SU-DHL-6 (cell line): ENCODE data around the gene MINAR1.

ENCODE experiments used
- H2AFZ ChIP-seq: fragments of 200-600 bp; sonication (generic); 2 replicates; pipeline ENCODE4 v1.6.1; 2014; ENCODE audit warnings: low read depth, mild to moderate bottlenecking, moderate library complexity, mixed read lengths, antibody characterized with exemption, low read length; ENCODE audit not compliant: severe bottlenecking
- H3F3A ChIP-seq: fragments of 200-600 bp; shearing (Covaris generic); 2 replicates; pipeline ENCODE4 v1.6.0; 2016; ENCODE audit warnings: antibody characterized with exemption, mild to moderate bottlenecking; ENCODE audit not compliant: insufficient read depth
- H3K27ac ChIP-seq: fragments of 200-600 bp; sonication (generic); 2 replicates; pipeline ENCODE4 v1.5.1; 2016; ENCODE audit warnings: low read depth, mild to moderate bottlenecking, low read length, moderate library complexity, mixed read lengths
- H3K27me3 ChIP-seq: fragments of 200-600 bp; sonication (generic), shearing (Covaris generic); 2 replicates; pipeline ENCODE4 v1.6.0; 2014; ENCODE audit warnings: mild to moderate bottlenecking, low read length
- H3K36me3 ChIP-seq: fragments of 200-600 bp; sonication (generic); 2 replicates; pipeline ENCODE4 v1.6.1; 2014; ENCODE audit warnings: mild to moderate bottlenecking, low read length, mixed read lengths
- H3K4me2 ChIP-seq: fragments of 300-600, 200-600 bp; shearing (Covaris generic), sonication (generic); 2 replicates; pipeline ENCODE4 v1.6.0; 2014; ENCODE audit warnings: low read length, low read depth, mild to moderate bottlenecking; ENCODE audit not compliant: poor library complexity, severe bottlenecking
- H3K4me3 ChIP-seq: fragments of 200-600 bp; sonication (generic); 2 replicates; pipeline ENCODE4 v1.5.1; 2014; ENCODE audit warnings: antibody characterized with exemption, low read length, mild to moderate bottlenecking, mixed read lengths; ENCODE audit not compliant: insufficient read depth, poor library complexity, severe bottlenecking
- H3K79me2 ChIP-seq: fragments of 200-600 bp; sonication (generic); 2 replicates; pipeline ENCODE4 v1.6.1; 2014; ENCODE audit warnings: mild to moderate bottlenecking, low read length, moderate library complexity; ENCODE audit not compliant: insufficient read depth
- H3K9ac ChIP-seq: fragments of 200-600 bp; sonication (generic); 2 replicates; pipeline ENCODE4 v1.7.0; 2014; ENCODE audit warnings: mild to moderate bottlenecking, low read length
- H3K9me2 ChIP-seq: fragments of 200-600 bp; sonication (generic); replicated peaks from 2 replicates; pipeline ENCODE4 v1.6.1; 2014; ENCODE audit warnings: low read length; ENCODE audit not compliant: insufficient read depth
- H3K9me3 ChIP-seq: fragments of 200-600 bp; sonication (generic); 2 replicates; pipeline ENCODE4 v1.6.1; 2014; ENCODE audit warnings: low read length, mixed read lengths; ENCODE audit not compliant: insufficient read depth
- H4K20me1 ChIP-seq: fragments of 200-600 bp; sonication (generic); 2 replicates; pipeline ENCODE4 v1.6.1; 2014; ENCODE audit warnings: low read depth, mild to moderate bottlenecking, antibody characterized with exemption, low read length, moderate library complexity, mixed read lengths
- CTCF ChIP-seq: fragments of 200-600 bp; sonication (generic); IDR thresholded peaks from one replicate; pipeline ENCODE4 v1.5.1; 2017; ENCODE audit warnings: antibody characterized with exemption, mild to moderate bottlenecking, low read length, moderate library complexity; ENCODE audit not compliant: insufficient read depth, poor library complexity, severe bottlenecking
- EZH2phosphoT487 ChIP-seq: fragments of 200-600 bp; sonication (generic), shearing (Covaris generic); conservative IDR thresholded peaks from 2 replicates; pipeline ENCODE4 v1.6.1; 2018; ENCODE audit warnings: mild to moderate bottlenecking, antibody characterized with exemption, low read length, moderate library complexity, mixed read lengths

Gene MINAR1

GRCh38 chr15:79475306-79475705 lies 43.2 kb downstream of the MINAR1 start:
- Histone ChIP-seq H3K4me3 (no peak overlapping the region), H3K36me3 (no peaks in the 10 kb centered on the region), H4K20me1 (no peaks in the 10 kb centered on the region), H3K9ac (no peak overlapping the region), H3K79me2 (no peaks in the 10 kb centered on the region), H3K9me2 (no peaks in the 10 kb centered on the region), H3K4me2 (no peak overlapping the region), H3K27ac (no peak overlapping the region), H3K27me3 (no peaks in the 10 kb centered on the region), H2AFZ (no peak overlapping the region), H3K9me3 (no peaks in the 10 kb centered on the region), H3F3A (no peaks in the 10 kb centered on the region)
- TF ChIP-seq EZH2phosphoT487, result no peak
- TF ChIP-seq CTCF, result no peak

- TF ChIP-seq CTCF (no peak), EZH2phosphoT487 (no peak)
- Histone ChIP-seq H3K79me2 (no peaks in the 10 kb centered on the region), H3K9me2 (no peaks in the 10 kb centered on the region), H3K4me2 (no peak overlapping the region), H4K20me1 (no peaks in the 10 kb centered on the region), H3K9ac (no peak overlapping the region), H3K36me3 (no peaks in the 10 kb centered on the region), H2AFZ (no peak overlapping the region), H3F3A (no peaks in the 10 kb centered on the region), H3K27me3 (no peaks in the 10 kb centered on the region), H3K4me3 (no peak overlapping the region), H3K9me3 (no peaks in the 10 kb centered on the region), H3K27ac (no peak overlapping the region)
Measured at GRCh38 chr15:79478108-79478507, 46.0 kb downstream of the MINAR1 start.

GRCh38 chr15:79479616-79480015 lies 47.5 kb downstream of the MINAR1 start:
- Histone ChIP-seq H3K9me2 (no peaks in the 10 kb centered on the region), H3K4me3 (no peak overlapping the region), H3K27ac (no peak overlapping the region), H2AFZ (no peak overlapping the region), H3K36me3 (no peaks in the 10 kb centered on the region), H3K79me2 (no peaks in the 10 kb centered on the region), H3K27me3 (no peaks in the 10 kb centered on the region), H3K4me2 (no peak overlapping the region), H4K20me1 (no peaks in the 10 kb centered on the region), H3K9me3 (no peaks in the 10 kb centered on the region), H3F3A (no peaks in the 10 kb centered on the region), H3K9ac (no peak overlapping the region)
- TF ChIP-seq CTCF (no peak), EZH2phosphoT487 (no peak)
